GM19239 (cell line): ENCODE data around the gene CLSTN2.

Source experiments
- DNase-seq: peaks from one replicate; pipeline ENCODE4 v3.0.0; 2011; ENCODE audit warnings: low spot score; ENCODE audit not compliant: insufficient read length
- FAIRE-seq: peaks from 2 replicates; lab custom pipeline; 2011; peaks lifted over from hg19 to GRCh38; lab: Jason Lieb, UNC

CLSTN2 gene

GRCh38 chr3:140250945-140251344, 316.0 kb downstream of the CLSTN2 start:
- no peak for DNase-seq
- FAIRE-seq, result no peak

- no peak for DNase-seq
- FAIRE-seq, result no peak
These were observed 316.7 kb downstream of the CLSTN2 start for GRCh38 chr3:140251678-140252077.

- FAIRE-seq, result no peak
- DNase-seq, result no peak
These were observed 318.0 kb downstream of the CLSTN2 start for GRCh38 chr3:140252812-140253656.

- FAIRE-seq (no peak), DNase-seq (no peak)
These were observed 323.3 kb downstream of the CLSTN2 start for GRCh38 chr3:140258222-140258724.

- no peak for DNase-seq
- no peak for FAIRE-seq
These were observed 330.3 kb downstream of the CLSTN2 start for GRCh38 chr3:140265302-140265701.

GRCh38 chr3:140268103-140268502, 333.1 kb downstream of the CLSTN2 start:
- no peak for FAIRE-seq
- no peak for DNase-seq

- DNase-seq, result no peak
- no peak for FAIRE-seq
These were observed 333.6 kb downstream of the CLSTN2 start for GRCh38 chr3:140268610-140269009.

GRCh38 chr3:140270329-140270728, 335.3 kb downstream of the CLSTN2 start:
- no peak for DNase-seq
- no peak for FAIRE-seq

- no peak for FAIRE-seq
- no peak for DNase-seq
These were observed 338.7 kb downstream of the CLSTN2 start for GRCh38 chr3:140273542-140274195.

GRCh38 chr3:140274429-140274828, 339.4 kb downstream of the CLSTN2 start:
- FAIRE-seq (no peak), DNase-seq (no peak)

GRCh38 chr3:140276703-140277102, 341.7 kb downstream of the CLSTN2 start:
- FAIRE-seq (no peak), DNase-seq (no peak)

- FAIRE-seq (no peak), DNase-seq (no peak)
These were observed 342.9 kb downstream of the CLSTN2 start for GRCh38 chr3:140277886-140278285.

GRCh38 chr3:140284372-140284771, 349.4 kb downstream of the CLSTN2 start:
- DNase-seq (no peak), FAIRE-seq (no peak)

GRCh38 chr3:140285380-140285779, 350.4 kb downstream of the CLSTN2 start:
- no peak for FAIRE-seq
- no peak for DNase-seq

GRCh38 chr3:140288595-140288994, 353.6 kb downstream of the CLSTN2 start:
- FAIRE-seq, result no peak
- DNase-seq, result no peak

GRCh38 chr3:140290105-140290504, 355.1 kb downstream of the CLSTN2 start:
- FAIRE-seq (no peak), DNase-seq (no peak)

GRCh38 chr3:140292170-140292569, 357.2 kb downstream of the CLSTN2 start:
- DNase-seq (no peak), FAIRE-seq (no peak)

GRCh38 chr3:140292684-140293083, 357.7 kb downstream of the CLSTN2 start:
- no peak for FAIRE-seq
- DNase-seq, result no peak

GRCh38 chr3:140294058-140294457, 359.1 kb downstream of the CLSTN2 start:
- DNase-seq, result no peak
- no peak for FAIRE-seq

- DNase-seq (no peak), FAIRE-seq (no peak)
These were observed 361.9 kb downstream of the CLSTN2 start for GRCh38 chr3:140296796-140297352.

GRCh38 chr3:140298043-140298442, 363.1 kb downstream of the CLSTN2 start:
- FAIRE-seq (no peak), DNase-seq (no peak)
